Urinary bladder (tissue), 4 donors: Measurements from ENCODE around the gene TANC1. TPM values are rescaled to one million over a fixed set of nuclear protein-coding genes. Genes with fewer than 3 reads are reported as not detected.

ENCODE experiments used
- DNase-seq: peaks from one replicate; pipeline ENCODE4 v3.0.0-alpha.2; 2015; ENCODE audit errors: extremely low spot score
- H3K27ac ChIP-seq: one replicate; pipeline ENCODE4 v1.5.1; 2013; ENCODE audit warnings: low read depth, mild to moderate bottlenecking, moderate library complexity
- H3K36me3 ChIP-seq: one replicate; pipeline ENCODE4 v1.6.1; 2013; ENCODE audit warnings: mild to moderate bottlenecking, moderate library complexity; ENCODE audit not compliant: insufficient read depth
- H3K4me1 ChIP-seq: one replicate; pipeline ENCODE4 v1.6.1; 2013; ENCODE audit warnings: mild to moderate bottlenecking, moderate library complexity; ENCODE audit not compliant: insufficient read depth
- H3K4me3 ChIP-seq: one replicate; pipeline ENCODE4 v1.5.1; 2013; ENCODE audit warnings: low read depth, low read length
- WGBS: extraction: QIAGEN DNeasy Blood & Tissue Kit; methylation state at CpG from one replicate; pipeline ENCODE4 v1.1.7; 2013; 5-methylcytosine and 5-hydroxymethylcytosine counted together
- polyA plus RNA-seq: library from polyadenylated mRNA; stranded (reverse); fragments of 200-250 nt; gene quantifications from one replicate; pipeline ENCODE4 v1.2.3, GENCODE V29; 2013
- total RNA-seq: library from RNA; depleted of rRNA; stranded (reverse); fragments of >200 nt; gene quantifications from one replicate; pipeline ENCODE4 v1.2.3, GENCODE V29; 2014
- donor health status: healthy with polysubstance abuse.
- donor health status: healthy.

Gene TANC1
- total and polyA plus RNA-seq, 2 donors, result 18.4 to 47.5 TPM

DNA sequence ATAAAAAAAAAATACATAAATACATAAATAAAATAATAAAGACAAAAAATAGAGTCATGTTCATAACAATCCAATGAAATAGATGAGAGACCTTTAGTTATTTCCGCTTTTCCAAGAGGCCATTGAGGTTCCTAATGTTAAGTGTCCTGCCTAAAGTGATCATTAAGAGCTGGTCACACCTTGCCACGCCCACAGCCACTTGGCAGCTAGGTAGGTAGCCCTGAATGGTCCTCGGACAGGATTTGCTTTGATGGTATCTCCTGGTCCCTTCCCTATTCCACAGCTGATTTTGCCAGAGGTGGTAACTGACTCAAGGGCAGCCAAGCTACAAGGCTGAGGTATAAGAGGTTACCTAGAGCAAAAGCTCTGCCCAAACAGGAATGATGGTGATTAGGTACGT is 24.5 kb upstream of the TANC1 start:
- 75% methylated on average over 4 of the region's 4 CpGs for WGBS
- no peak for DNase-seq
- H3K27ac ChIP-seq, result no peak overlapping the region
- H3K36me3 ChIP-seq, result no peaks in the 10 kb centered on the region
- no peaks in the 10 kb centered on the region for H3K4me1 ChIP-seq
- no peak overlapping the region for H3K4me3 ChIP-seq

DNA sequence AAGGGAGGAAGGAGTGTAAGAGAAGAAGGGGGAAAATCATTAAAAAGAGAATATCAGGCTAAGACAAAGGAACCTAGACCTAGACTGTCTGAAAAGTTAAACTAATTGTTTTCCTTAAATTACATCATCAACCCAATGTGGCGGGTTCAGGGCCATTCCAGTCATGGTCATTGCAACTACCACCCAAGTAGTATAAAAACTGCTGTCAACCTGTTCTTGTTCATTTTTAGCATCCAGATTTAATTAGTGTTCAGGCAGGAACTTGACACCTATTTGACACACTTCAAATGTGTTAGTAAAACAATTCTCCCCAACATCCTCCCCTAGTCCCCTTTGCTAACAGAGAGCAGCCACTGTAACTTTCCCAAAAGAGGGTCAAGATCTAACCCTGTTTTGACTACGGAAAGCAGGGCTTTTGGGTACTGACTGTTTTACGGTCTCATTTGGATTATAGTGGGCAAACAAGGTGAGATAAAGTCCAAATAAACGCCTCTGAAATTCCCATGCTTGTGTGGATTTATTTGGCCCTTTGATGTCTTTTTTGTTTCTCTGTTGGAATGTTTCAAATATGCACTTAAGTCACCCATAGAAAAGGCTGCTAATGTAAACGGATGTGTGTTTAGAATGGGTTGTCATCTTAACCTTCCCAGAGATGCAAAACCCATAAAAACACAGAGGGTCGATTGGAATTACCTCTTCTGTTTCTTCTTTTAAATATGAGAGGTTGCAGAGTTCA is 19.3 kb upstream of the TANC1 start:
- DNase-seq, result no peak
- WGBS, result 66% methylated on average over 6 of the region's 6 CpGs

DNA sequence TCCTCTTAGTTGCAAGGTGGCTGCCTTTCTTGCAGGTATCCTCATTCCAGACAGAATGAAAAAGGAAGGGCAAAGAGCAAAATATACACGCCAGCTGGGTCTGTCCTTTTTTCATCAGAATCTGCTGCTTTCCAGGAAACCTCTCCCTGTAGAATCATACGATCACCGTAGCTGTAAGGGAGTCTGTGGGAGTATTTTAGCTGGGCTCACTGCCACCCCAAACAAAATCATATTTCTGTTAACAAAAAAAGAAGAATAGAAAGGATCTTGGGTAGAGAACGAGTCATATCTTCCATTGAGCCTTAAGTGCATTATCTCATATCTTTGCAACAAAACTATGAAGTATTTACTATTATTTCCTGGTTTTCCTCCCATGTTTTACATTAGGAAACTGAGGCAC is 15.0 kb upstream of the TANC1 start:
- Histone ChIP-seq H3K4me1 (no peaks in the 10 kb centered on the region), H3K4me3 (no peak overlapping the region), H3K36me3 (no peaks in the 10 kb centered on the region), H3K27ac (no peak overlapping the region)
- no peak for DNase-seq
- WGBS, result 44% methylated on average over 4 of the region's 4 CpGs

More for the DNA sequence above, 19.3 kb upstream of the TANC1 start:
- no peak overlapping the region for H3K27ac ChIP-seq
- H3K4me3 ChIP-seq, result no peak overlapping the region
- H3K36me3 ChIP-seq, result no peaks in the 10 kb centered on the region
- H3K4me1 ChIP-seq, result no peaks in the 10 kb centered on the region

DNA sequence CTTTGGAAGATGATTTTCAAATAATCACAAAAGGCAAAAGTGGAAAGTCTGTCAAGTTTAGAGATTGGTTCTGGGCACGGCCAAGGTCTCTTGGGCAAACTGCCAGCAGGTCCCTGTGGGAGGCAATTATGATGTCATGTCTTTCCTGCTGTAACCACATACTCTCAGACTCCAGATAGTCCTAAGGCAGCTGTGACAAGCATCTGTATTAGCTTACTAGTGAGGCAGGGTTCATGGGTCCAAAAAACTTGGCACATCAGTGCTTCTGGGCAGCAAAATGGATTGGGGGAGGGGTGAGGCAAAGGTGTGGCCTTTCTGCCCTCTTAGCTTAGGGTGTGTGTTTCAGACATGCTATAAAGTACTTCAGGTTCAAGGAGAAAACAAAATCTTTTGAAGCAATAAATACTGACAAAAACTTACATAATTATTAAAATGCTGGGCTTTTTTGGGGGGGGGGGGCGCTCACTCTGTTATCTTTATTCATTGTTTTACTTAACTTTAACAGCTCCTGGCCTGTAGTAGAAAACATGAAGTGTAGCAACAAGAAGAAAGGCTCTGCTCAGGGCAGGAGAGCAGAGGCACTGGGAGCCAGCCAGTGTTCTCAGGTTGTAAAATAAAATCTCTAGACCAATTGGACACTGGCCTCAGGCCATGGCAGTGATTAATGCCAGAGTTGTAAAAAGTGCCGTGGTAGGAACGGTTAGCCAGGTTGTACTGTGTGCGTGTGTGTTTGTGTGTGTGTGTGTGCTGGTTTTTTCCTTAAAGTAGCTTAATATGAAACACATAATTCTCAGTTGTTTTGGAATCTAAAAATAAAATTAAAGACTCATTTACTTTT is 14.3 kb upstream of the TANC1 start:
- Histone ChIP-seq H3K4me1 (no peaks in the 10 kb centered on the region), H3K27ac (no peak overlapping the region), H3K36me3 (no peaks in the 10 kb centered on the region), H3K4me3 (no peak overlapping the region)
- 11% methylated on average over 5 of the region's 5 CpGs for WGBS
- DNase-seq, result peak; percentile 83

DNA sequence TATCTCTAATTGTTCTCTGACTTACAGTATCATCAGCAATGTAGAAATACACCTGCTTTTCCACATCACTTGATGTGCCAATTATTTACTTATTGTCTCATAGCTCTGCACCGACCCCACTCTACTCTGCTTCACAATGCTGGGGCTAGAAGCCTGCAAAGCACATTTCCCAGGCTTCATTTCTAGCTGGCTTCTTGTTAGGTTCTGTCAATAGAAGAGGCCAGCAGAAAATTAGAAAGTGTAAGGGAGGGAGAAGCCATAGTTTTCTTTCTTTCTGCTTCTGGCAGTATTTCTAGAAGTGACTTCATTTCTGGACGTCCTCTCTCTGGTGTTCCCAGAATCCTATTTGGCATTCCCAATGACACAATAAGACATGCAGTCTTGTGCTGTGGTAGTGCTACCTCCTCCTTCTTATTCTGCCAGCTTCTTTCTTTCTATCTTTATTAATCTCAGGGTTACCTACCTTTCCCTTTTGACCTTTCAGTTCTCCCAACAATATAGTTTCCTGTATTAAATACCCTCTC is 12.5 kb upstream of the TANC1 start:
- no peak overlapping the region for H3K27ac ChIP-seq
- 48% methylated on average over 2 of the region's 2 CpGs for WGBS
- H3K36me3 ChIP-seq, result no peaks in the 10 kb centered on the region
- DNase-seq, result no peak
- no peaks in the 10 kb centered on the region for H3K4me1 ChIP-seq
- no peak overlapping the region for H3K4me3 ChIP-seq

DNA sequence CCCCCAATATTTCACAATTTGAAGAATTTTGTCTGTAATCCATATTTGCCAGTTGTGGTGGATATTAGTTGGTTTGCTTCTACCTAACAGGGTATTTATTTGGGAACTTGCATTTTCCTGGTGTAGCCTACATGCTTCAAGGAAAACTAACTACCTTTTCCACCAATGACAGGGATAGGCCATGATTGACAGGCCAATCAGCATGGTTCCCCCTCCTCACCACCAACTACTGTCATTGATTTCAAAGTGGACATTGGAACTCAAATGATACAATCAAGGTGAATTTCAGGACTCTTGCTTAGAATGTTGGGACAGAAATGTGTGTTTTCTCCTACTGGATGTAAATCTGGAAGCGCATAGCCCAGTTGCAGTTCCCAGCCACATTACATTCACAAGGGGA is 10.1 kb upstream of the TANC1 start:
- Histone ChIP-seq H3K4me3 (no peak overlapping the region), H3K27ac (no peak overlapping the region), H3K4me1 (no peaks in the 10 kb centered on the region), H3K36me3 (no peaks in the 10 kb centered on the region)
- no peak for DNase-seq
- 99% methylated on average over 1 of the region's 1 CpG for WGBS

DNA sequence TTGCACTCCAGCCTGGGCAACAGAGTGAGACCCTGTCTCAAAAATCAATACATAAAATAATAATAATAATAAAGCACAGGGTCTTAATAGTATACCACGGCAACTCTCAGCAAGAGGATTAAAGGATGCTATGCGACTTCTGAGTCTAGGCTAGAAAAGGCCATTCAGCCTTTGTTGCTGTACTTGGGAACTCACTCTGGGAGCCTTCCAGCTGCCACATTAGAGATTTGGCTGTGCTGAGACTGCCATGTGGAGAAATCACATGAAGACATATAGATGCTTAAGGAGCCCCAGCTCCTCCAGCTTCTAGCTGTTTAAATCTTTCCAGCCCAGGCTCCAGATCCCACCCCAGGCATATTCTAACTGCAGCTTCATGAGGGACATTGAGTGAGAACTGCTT is 8.2 kb upstream of the TANC1 start:
- WGBS, result 98% methylated on average over 2 of the region's 2 CpGs
- Histone ChIP-seq H3K36me3 (no peaks in the 10 kb centered on the region), H3K4me1 (no peaks in the 10 kb centered on the region), H3K4me3 (no peak overlapping the region), H3K27ac (no peak overlapping the region)
- no peak for DNase-seq

DNA sequence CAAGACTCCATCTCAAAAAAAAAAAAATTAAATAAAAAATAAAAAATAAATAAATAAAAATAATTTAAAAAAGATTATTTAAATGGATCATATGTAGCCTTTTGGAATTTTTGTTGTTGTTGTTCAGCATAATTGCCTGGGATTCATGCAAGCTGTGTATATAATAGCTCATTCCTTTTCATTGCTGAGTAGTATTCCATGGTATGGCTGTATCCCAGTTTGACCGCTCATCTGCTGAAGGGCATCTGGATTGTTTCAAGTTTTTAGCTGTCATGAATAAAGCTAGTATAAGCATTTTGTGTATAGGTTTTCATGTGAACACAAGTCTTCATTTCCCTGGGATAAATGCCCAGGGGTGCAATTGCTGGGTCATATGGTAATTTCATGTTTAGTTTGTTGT is 6.4 kb upstream of the TANC1 start:
- Histone ChIP-seq H3K36me3 (no peaks in the 10 kb centered on the region), H3K4me3 (no peak overlapping the region), H3K4me1 (no peaks in the 10 kb centered on the region), H3K27ac (no peak overlapping the region)
- 96% methylated on average over 1 of the region's 1 CpG for WGBS
- no peak for DNase-seq

DNA sequence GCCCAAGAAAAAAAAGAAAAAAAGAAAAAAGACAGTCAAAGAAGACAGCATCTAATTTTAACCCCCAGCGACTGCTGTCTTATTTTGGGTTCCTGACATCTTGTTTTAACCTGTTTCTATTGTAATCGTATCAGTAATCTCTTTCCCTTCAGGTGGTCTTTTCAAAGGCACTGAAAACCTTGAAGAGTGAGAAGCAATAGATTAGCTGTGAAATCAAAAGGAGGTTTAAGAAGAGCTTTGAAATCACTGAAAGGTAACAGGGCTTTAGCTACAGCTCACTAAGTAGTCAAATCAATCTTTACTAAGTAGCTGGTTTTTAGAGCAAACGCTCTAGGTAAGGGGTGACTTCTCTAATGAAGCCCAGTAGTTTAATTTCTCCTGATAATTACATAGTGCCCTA is 5.4 kb upstream of the TANC1 start:
- Histone ChIP-seq H3K4me1 (no peaks in the 10 kb centered on the region), H3K27ac (no peak overlapping the region), H3K4me3 (no peak overlapping the region), H3K36me3 (no peaks in the 10 kb centered on the region)
- DNase-seq, result no peak
- 91% methylated on average over 3 of the region's 3 CpGs for WGBS

DNA sequence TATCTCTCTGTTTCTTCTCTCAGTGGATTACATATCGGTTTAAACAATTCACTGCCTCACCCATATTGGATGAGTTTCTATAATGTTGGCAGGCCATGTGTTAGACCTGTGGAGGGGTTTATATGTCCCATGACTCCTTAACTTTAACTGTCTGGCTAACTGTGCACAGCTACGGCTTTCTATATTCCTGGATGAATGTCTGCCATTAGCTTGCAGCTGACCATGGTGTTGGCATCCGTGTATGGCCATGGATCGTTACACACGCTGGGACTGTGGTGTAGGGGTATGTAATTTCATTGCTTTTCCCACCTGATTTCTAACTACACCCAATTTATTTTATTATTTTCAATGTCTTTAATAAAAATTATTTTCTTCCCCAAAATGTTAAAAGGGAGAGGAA is 3.3 kb upstream of the TANC1 start:
- Histone ChIP-seq H3K27ac (no peak overlapping the region), H3K4me3 (no peak overlapping the region), H3K4me1 (no peaks in the 10 kb centered on the region), H3K36me3 (no peaks in the 10 kb centered on the region)
- 93% methylated on average over 5 of the region's 5 CpGs for WGBS
- DNase-seq, result no peak

DNA sequence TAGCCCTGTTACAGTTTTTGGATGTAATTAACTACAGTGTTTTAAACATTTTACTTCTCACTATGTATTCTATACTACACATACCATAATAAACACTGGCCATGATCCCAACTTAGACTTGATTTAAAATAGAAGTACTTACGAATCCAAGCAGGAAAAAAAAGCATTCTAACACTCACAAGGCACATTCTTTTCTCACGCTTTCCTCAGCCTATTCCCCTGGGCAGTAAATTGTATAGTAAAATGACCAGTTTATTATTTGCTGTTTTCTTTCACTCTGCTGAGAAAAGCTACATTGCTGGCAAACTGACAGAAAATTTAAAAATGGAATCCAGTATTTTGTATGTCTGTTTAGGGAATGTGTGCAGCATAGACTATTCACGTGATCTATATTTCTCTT is 2.8 kb upstream of the TANC1 start:
- WGBS, result 86% methylated on average over 3 of the region's 3 CpGs
- Histone ChIP-seq H3K4me1 (no peaks in the 10 kb centered on the region), H3K4me3 (no peak overlapping the region), H3K36me3 (no peaks in the 10 kb centered on the region), H3K27ac (no peak overlapping the region)
- no peak for DNase-seq

DNA sequence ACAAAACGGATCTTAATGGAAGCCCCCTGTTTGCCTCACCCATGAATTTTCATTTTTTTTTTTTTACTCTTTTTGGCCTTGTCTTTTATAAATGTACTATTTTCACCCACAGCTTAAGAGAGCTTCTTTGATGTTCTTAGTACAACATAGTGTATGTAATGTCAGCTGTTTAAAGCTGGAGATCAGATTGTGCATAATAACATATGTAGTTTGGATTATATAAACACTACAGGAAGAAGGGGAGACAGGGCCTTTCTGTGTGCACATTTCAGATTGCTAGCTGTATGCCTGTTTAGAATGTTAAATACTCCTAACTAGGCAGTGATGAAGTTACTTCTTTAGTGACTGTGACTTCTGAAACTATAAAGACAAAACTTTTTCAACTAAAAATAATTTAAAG is 2.1 kb upstream of the TANC1 start:
- H3K4me1 ChIP-seq, result no peaks in the 10 kb centered on the region
- WGBS, result 90% methylated on average over 1 of the region's 1 CpG
- H3K27ac ChIP-seq, result no peak overlapping the region
- no peaks in the 10 kb centered on the region for H3K36me3 ChIP-seq
- DNase-seq, result no peak
- no peak overlapping the region for H3K4me3 ChIP-seq

DNA sequence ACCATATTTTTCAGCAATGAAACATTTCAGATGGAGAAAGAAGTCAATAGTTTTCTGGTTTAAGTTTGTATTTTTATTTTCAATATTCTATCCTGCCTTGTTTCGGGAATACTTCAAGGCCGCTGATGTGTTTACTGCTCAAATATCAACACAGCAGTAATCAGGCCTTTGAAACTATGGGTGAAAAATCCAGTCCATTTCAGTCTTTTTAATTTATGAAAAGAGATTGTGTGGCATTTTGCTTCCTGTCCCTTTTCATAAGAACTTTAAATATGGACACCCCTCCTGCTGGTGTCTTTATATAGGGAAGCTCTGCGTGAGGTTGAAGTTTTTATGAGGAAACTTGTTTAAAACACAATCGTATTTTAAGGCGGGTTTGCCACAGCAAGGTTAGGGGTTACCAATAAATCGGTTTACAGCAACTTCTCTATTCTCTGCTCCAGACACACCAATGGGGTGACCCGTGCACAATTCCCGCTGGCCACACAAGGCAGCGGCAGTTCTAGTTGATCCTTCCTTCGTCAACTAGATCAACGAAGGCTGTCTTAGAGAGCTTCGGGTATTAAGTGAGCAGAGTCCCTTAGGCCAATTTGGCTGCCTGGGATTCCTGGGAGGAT is 1.2 kb upstream of the TANC1 start:
- Histone ChIP-seq H3K4me3 (no peak overlapping the region), H3K36me3 (no peaks in the 10 kb centered on the region), H3K4me1 (no peaks in the 10 kb centered on the region), H3K27ac (peak overlapping the region; percentile 82)
- no peak for DNase-seq
- 49% methylated on average over 12 of the region's 12 CpGs for WGBS
